SK-N-SH treated with all-trans-retinoic acid at 6 μM for 48 hours (cell line): ENCODE data around the gene CARD10.

ENCODE experiments used
- ARNTL ChIP-seq: fragments of 450-650 bp; formaldehyde crosslinking; IDR thresholded peaks from 2 replicates; pipeline ENCODE4 v1.5.0; 2020; ENCODE audit warnings: low read depth, mild to moderate bottlenecking, moderate library complexity, borderline replicate concordance
- RARB ChIP-seq: fragments of 250-450 bp; sonication (Bioruptor Pico); IDR thresholded peaks from 2 replicates; pipeline ENCODE4 v1.8.0; 2021; ENCODE audit warnings: mild to moderate bottlenecking, moderate library complexity

- TF ChIP-seq RARB (CRISPR knock-in tag), result no peak
- TF ChIP-seq ARNTL (CRISPR knock-in tag), result no peak
These were observed 56.8 kb downstream of the CARD10 start for GRCh38 chr22:37462436-37462835.
